ENCODE data around the gene FDXR.
"Not testable (repeated sequence)": the region's sequence is repeated elsewhere in the genome, so short reads cannot be mapped to it uniquely, and the experiment has no call there.

FDXR gene

GRCh38 chr17:74873037-74873873, 461 bp upstream of the FDXR start:
- DNase-seq = peak; percentile 91 to 100 (median 99)

GRCh38 chr17:74871356-74872076, 1.3 kb downstream of the FDXR start:
- no peak for DNase-seq

GRCh38 chr17:74870512-74870911, 2.3 kb downstream of the FDXR start:
- DNase-seq = no peak

GRCh38 chr17:74870028-74870427, 2.8 kb downstream of the FDXR start:
- DNase-seq = not testable (repeated sequence)

- DNase-seq = no peak
Observed at GRCh38 chr17:74868908-74869255, 3.9 kb downstream of the FDXR start.

GRCh38 chr17:74868251-74868907, 4.4 kb downstream of the FDXR start:
- DNase-seq = no peak

- no peak for DNase-seq
Observed at GRCh38 chr17:74866198-74866835, 6.5 kb downstream of the FDXR start.

- DNase-seq = no peak
Observed at GRCh38 chr17:74865504-74866197, 7.1 kb downstream of the FDXR start.

GRCh38 chr17:74864866-74865395, 7.9 kb downstream of the FDXR start:
- DNase-seq = peak in 54 of 56 donors; percentile 15 to 91 (median 62)

GRCh38 chr17:74864297-74864865, 8.4 kb downstream of the FDXR start:
- no peak for DNase-seq

GRCh38 chr17:74863420-74864296, 9.1 kb downstream of the FDXR start:
- no peak for DNase-seq

GRCh38 chr17:74862919-74863318, 9.9 kb downstream of the FDXR start:
- DNase-seq = no peak

GRCh38 chr17:74862108-74862901, 10.5 kb downstream of the FDXR start:
- peak in 43 of 56 donors; percentile 8 to 77 (median 45) for DNase-seq

GRCh38 chr17:74861662-74862107, 11.1 kb downstream of the FDXR start:
- DNase-seq = no peak

- no peak for DNase-seq
Observed at GRCh38 chr17:74860872-74861661, 11.7 kb downstream of the FDXR start.

GRCh38 chr17:74860229-74860871, 12.4 kb downstream of the FDXR start:
- DNase-seq = peak in 4 of 56 donors; percentile 23 to 30 (median 25)
